HUES6 (cell line): ENCODE data around the gene ADD2.

Source experiments
- H3K27ac ChIP-seq: 2 replicates; pipeline ENCODE4 v1.7.0; 2013; ENCODE audit warnings: low read depth, mild to moderate bottlenecking, low read length, inconsistent platforms
- H3K27me3 ChIP-seq: 2 replicates; pipeline ENCODE4 v1.6.1; 2013; ENCODE audit warnings: low read length; ENCODE audit not compliant: control insufficient read depth, insufficient read depth
- H3K36me3 ChIP-seq: 2 replicates; pipeline ENCODE4 v1.6.1; 2013; ENCODE audit warnings: low read length; ENCODE audit not compliant: control insufficient read depth, insufficient read depth
- H3K4me1 ChIP-seq: 2 replicates; pipeline ENCODE4 v1.6.1; 2013; ENCODE audit warnings: low read length; ENCODE audit not compliant: control insufficient read depth, insufficient read depth
- H3K4me3 ChIP-seq: 2 replicates; pipeline ENCODE4 v1.5.1; 2013; ENCODE audit warnings: low read depth, low read length
- H3K9ac ChIP-seq: one replicate; pipeline ENCODE4 v1.6.1; 2013; ENCODE audit warnings: mild to moderate bottlenecking, low read length
- H3K9me3 ChIP-seq: 2 replicates; pipeline ENCODE4 v1.6.1; 2013; ENCODE audit warnings: low read depth, low read length; ENCODE audit not compliant: control insufficient read depth, insufficient read depth

The ADD2 gene

DNA sequence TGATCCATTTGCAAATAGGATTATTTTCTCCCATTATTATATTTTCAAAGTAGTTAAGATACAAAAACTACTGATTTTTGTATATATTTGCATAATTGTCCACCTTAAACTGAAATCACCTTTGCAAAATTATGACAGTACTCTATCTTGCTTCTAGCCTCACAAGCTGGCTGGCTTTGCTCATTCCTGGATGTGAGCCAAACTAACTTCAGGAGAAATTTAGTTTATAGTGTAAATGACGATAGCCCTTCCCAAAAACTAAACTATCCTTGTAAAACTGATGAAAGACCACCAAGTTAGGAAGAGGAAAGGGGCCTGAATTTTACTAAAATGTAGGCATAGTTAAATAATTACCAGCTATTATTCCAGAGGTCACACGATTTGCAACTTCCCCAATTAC, 87.3 kb downstream of the ADD2 start:
- Histone ChIP-seq H3K27me3 (no peaks in the 10 kb centered on the region), H3K36me3 (peaks cover 94% of the 10 kb centered on the region), H3K4me1 (no peaks in the 10 kb centered on the region)

DNA sequence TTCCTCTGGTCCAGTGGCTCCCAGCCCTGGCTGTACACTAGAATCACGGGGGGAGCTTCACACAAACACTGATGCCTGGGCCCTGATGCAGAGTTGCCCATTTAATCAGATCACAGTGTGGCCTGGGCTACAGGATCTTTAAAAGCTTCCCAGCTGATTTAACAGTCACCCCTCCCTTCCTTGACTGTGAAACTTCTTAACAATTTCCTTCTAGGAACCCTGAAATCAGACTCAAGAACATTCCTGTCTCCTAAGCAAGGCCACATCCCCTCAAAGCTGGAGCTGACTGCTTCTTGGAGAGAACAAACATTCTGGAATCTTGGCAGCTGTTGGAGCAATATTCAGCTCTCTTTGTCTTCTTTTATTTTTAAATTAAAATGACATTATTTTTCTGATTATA, 88.7 kb downstream of the ADD2 start:
- Histone ChIP-seq H3K9me3 (no peaks in the 10 kb centered on the region), H3K4me3 (no peak overlapping the region), H3K27ac (no peak overlapping the region), H3K36me3 (peaks cover 96% of the 10 kb centered on the region), H3K9ac (no peak overlapping the region), H3K4me1 (no peaks in the 10 kb centered on the region), H3K27me3 (no peaks in the 10 kb centered on the region)

More for the DNA sequence above, 87.3 kb downstream of the ADD2 start:
- no peak overlapping the region for H3K9ac ChIP-seq
- H3K27ac ChIP-seq, result no peak overlapping the region
- H3K4me3 ChIP-seq, result no peak overlapping the region
- no peaks in the 10 kb centered on the region for H3K9me3 ChIP-seq

DNA sequence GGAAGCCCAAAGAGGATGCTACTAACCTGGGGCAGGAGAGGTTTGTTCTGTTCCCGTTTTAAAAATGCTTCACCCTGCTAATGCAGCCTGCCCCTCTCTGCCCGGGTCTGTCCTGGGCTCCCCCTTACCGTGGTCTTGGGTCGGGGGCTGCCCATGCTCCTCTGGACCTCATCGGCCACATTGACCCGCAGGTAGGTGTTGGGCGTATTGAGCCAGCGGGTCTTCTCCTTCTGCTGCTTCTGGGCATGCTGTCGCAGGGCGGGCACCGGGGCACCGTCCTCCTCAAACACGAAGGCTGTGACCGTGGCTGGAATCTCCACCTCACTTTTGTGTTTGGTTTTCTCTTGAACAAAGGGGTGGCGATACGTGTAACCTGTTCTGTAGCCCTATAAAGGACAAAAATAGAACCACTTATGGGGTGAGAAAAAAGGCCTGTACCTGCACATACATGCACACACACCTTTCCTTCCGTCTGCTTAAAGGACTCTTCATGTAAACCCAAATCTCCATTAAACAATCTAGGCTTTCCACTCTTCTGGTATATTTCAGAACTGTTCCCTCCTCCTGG, 89.3 kb downstream of the ADD2 start:
- no peak overlapping the region for H3K9ac ChIP-seq

DNA sequence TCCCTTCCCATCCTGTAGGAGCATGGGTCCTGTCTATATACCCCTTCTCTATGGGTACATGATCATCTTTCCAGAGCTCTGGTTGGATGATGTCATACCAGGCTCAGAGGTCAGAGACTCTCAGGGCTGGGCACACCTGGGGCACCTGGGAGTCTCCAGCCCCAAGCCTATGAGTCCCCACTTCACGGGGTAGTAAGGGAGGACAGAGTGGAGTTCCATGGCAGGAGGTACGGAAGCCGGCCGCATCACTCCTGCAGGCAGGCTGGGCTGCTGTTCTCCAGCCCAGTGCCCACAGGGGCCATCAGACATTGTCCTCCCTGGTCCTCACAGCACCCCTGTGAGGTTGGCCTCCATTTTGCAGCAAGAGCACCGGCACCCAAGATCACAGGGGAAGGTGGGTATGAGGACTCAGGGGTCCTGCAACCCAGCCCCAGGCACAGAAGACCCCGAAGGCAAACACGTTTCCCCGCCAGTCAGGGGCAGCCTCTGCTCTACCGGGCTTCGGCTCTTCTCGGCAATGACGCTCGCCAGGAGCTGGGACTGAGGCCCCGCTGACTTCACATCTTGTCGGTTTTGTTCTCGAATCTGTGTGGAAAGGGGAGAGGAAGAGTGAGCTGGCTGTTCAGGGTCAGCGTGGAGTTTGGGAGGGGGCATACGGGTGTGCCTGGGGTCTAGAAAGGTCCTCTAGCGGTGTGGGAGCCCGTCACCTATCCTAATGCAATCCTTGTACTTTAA, 91.5 kb downstream of the ADD2 start:
- peaks cover 98% of the 10 kb centered on the region for H3K36me3 ChIP-seq
- H3K27me3 ChIP-seq, result no peaks in the 10 kb centered on the region
- no peaks in the 10 kb centered on the region for H3K4me1 ChIP-seq
- H3K9ac ChIP-seq, result no peak overlapping the region
- no peak overlapping the region for H3K27ac ChIP-seq
- H3K9me3 ChIP-seq, result no peaks in the 10 kb centered on the region
- no peak overlapping the region for H3K4me3 ChIP-seq

More for the DNA sequence above, 89.3 kb downstream of the ADD2 start:
- Histone ChIP-seq H3K27me3 (no peaks in the 10 kb centered on the region), H3K4me1 (no peaks in the 10 kb centered on the region), H3K27ac (no peak overlapping the region), H3K9me3 (no peaks in the 10 kb centered on the region), H3K36me3 (peaks cover 98% of the 10 kb centered on the region), H3K4me3 (no peak overlapping the region)

DNA sequence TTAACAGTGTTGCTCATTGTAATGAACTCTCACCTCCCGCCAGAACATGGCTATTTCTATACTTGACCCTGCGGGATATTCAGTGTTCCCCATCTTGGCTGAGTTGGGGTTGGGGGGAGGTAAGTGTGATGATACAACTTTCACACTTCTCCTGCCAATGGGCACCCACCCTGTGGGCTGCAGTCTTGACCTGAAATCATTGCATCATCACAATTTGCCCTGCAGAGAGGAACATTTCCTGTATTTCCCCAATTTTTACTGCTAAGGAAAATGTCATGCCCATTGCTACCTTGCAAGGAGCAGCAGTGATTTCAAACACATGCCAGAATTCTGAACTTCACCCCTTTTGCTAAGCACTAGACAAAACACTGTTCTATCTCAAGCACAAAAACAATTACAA, 92.1 kb downstream of the ADD2 start:
- H3K27me3 ChIP-seq, result no peaks in the 10 kb centered on the region
- H3K9me3 ChIP-seq, result no peaks in the 10 kb centered on the region
- H3K36me3 ChIP-seq, result peaks cover 98% of the 10 kb centered on the region
- no peak overlapping the region for H3K4me3 ChIP-seq
- no peaks in the 10 kb centered on the region for H3K4me1 ChIP-seq
- no peak overlapping the region for H3K9ac ChIP-seq
- H3K27ac ChIP-seq, result no peak overlapping the region

DNA sequence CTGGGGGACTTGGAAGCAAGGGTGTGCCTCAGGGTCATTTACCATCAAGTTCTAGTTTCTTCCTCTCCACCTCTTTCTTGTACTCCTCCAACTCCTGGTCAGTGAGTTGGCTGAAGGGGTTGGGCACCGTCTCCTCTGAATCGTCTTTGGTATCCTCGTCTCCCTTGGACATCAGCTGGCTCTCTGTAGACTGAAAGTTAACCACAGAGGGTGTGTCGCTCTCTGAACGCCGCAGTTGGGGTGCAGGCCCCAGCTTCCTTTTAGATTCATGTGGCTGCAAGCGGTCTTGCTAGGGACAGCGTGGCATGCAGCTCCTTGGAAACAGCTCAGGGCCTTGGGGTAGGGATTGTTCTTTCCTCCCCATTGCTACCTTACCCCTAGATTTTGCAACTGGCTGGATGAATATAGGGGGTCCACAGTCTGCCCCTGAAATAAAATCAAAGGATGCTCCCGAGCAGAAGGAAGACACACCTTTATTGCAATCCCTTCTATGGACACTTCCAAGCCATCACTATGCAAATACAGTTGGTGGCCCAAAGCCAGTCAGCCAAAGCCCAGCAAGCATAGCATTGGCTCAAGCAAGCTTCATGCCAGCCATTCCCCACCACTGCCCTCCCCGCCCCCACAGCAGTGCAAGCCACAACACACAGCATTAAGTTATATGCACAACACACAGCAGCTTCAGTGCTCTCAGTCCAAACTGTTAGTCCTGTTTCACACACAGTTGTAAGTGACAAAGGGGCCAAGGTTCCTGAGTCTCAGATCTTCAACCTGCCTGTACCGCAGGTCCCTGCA, 93.2 kb downstream of the ADD2 start:
- no peaks in the 10 kb centered on the region for H3K9me3 ChIP-seq
- H3K4me3 ChIP-seq, result no peak overlapping the region
- H3K4me1 ChIP-seq, result no peaks in the 10 kb centered on the region
- no peaks in the 10 kb centered on the region for H3K27me3 ChIP-seq
- no peak overlapping the region for H3K27ac ChIP-seq
- no peak overlapping the region for H3K9ac ChIP-seq
- H3K36me3 ChIP-seq, result peaks cover 98% of the 10 kb centered on the region

DNA sequence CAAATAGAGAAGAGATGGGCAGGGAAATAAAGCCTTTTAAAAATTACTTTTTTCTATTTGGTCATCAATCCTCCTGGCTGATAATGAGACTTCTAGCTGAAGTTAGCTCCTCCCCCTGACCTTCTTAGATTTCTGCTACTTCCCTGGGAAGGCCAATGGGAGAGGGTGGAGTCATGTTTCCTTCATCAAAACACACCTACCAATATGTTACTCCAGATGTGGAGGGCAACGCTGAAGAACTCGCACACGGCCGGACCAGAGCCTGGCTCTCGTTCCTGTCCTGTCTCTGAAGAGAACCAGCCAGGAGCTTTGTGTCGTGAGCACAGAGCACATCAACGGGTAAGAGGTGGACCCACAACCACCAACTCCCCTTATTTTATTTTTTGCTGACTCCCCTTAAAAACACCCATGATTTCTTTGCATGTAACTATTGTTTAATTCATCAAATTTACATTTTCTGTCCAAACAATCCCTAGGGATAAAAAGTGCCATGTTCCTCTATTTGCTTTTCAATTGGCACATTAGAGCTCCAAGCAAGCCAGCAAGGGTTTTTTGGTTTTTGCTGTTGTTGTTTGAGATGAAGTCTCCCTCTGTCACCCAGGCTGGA, 94.9 kb downstream of the ADD2 start:
- peaks cover 99% of the 10 kb centered on the region for H3K36me3 ChIP-seq
- no peaks in the 10 kb centered on the region for H3K4me1 ChIP-seq
- H3K9ac ChIP-seq, result no peak overlapping the region
- no peaks in the 10 kb centered on the region for H3K27me3 ChIP-seq
- no peak overlapping the region for H3K4me3 ChIP-seq
- no peaks in the 10 kb centered on the region for H3K9me3 ChIP-seq
- H3K27ac ChIP-seq, result no peak overlapping the region

DNA sequence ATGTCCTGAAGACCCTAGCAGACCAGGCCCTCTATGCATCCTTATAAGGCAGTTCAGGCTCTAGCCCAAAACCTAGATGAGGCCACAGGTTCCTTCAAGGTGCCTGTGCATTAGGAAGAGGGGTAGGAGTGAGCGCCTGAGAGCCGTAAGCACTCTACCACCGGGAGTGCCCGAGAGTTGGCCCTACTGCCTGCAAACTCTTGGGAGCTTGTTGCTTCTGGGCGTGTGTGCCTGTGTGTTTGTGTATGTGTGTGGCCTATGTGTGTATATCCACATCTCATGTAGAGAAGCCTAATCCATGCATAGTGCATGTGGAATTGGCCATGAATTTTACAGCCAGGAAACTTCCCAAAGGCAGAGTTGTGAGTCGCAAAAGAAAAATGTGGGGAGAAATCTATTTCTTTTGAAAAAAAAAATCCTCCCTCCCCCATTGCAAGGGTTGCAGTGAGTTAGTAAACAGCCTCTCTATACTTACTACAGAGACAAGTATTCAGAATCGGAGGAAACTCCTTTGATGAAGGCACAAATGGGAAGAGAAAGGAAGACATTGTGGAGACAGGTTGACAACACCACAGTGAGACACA, 96.8 kb downstream of the ADD2 start:
- H3K9me3 ChIP-seq, result no peaks in the 10 kb centered on the region

DNA sequence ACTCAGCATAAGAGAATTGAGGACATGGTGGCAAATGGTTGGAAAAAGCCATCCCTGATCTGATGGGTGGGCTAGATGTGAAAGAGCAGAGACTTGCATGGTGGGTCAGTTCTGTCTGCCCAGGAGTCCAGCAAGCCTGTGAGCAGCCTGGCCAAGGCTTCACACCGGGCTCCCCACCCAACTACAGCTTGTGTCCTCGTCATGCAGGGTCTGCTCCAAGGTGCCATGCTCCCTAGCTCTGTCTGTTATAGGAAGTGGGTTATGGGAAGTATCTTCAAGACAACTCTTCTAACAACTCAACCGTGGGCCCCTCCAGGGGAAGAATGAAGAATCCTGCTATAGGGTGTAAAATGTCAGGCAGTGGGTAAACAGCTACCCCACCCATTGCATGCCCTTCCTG, 97.4 kb downstream of the ADD2 start:
- Histone ChIP-seq H3K4me1 (no peaks in the 10 kb centered on the region), H3K4me3 (no peak overlapping the region), H3K9me3 (no peaks in the 10 kb centered on the region), H3K36me3 (peaks cover 96% of the 10 kb centered on the region), H3K27ac (no peak overlapping the region), H3K27me3 (no peaks in the 10 kb centered on the region), H3K9ac (no peak overlapping the region)

More for the DNA sequence above, 96.8 kb downstream of the ADD2 start:
- no peaks in the 10 kb centered on the region for H3K4me1 ChIP-seq
- H3K4me3 ChIP-seq, result no peak overlapping the region
- no peaks in the 10 kb centered on the region for H3K27me3 ChIP-seq
- no peak overlapping the region for H3K27ac ChIP-seq
- H3K36me3 ChIP-seq, result peaks cover 97% of the 10 kb centered on the region
- H3K9ac ChIP-seq, result no peak overlapping the region

DNA sequence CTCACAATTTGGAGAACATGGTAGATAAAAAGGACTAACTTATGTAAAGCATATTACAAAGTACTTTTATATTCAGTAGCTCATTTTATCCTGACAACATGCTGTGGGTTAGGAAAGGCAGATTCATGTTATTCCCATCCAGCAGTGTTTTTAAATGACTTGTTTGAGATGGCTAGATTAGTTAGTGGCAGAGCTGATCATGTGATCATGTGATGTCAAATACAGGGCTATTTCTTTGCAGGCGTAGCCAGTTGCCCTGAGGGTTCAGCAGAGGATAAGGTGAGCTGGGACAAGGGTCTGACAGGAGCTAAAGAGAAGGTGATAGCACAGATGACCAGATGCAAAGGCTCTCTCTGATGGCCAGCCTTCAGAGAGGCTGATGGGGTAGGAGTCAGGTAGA, 97.8 kb downstream of the ADD2 start:
- Histone ChIP-seq H3K9ac (no peak overlapping the region), H3K4me1 (no peaks in the 10 kb centered on the region), H3K27me3 (no peaks in the 10 kb centered on the region), H3K36me3 (peaks cover 96% of the 10 kb centered on the region), H3K9me3 (no peaks in the 10 kb centered on the region), H3K4me3 (no peak overlapping the region), H3K27ac (no peak overlapping the region)
